Upper lobe of left lung (tissue), 4 donors: ENCODE data around the gene S100Z.

Experiments
- CTCF ChIP-seq, 6 experiments: fragments of 450-650 bp in 4 of 6; fragments of 200-600 bp in 2 of 6; sonication (generic) in 2 of 6; IDR thresholded peaks; one replicate each; pipeline ENCODE4 v1.5.1; 2016 to 2019; ENCODE audit warnings: antibody characterized with exemption in 6 of 6
- POLR2A ChIP-seq, 4 donors: fragments of 450-650 bp; IDR thresholded peaks; one replicate each; pipeline ENCODE4 v1.5.1; 2016 to 2017; ENCODE audit warnings: antibody characterized with exemption in 4 of 4, mild to moderate bottlenecking in 2 of 4
- POLR2AphosphoS5 ChIP-seq, 2 donors: sonication (generic); formaldehyde crosslinking; IDR thresholded peaks; one replicate each; pipeline ENCODE4 v1.5.1; 2017; ENCODE audit warnings: antibody characterized with exemption in 2 of 2

GRCh38 chr5:76960004-76960625, 110.3 kb downstream of the S100Z start:
- TF ChIP-seq POLR2A (IDR thresholded peaks at IDR 0.05), result no peak
- no peak for TF ChIP-seq CTCF (IDR thresholded peaks at IDR 0.05)
- TF ChIP-seq POLR2AphosphoS5 (IDR thresholded peaks at IDR 0.05), result no peak
